H9 (cell line): ENCODE data around the gene HLA-DPB1. TPM values are rescaled to one million over a fixed set of nuclear protein-coding genes. Genes with fewer than 3 reads are reported as not detected.

Source experiments
- DNase-seq: peaks from one replicate; pipeline ENCODE4 v3.0.0-alpha.2; 2017
- H2AFZ ChIP-seq: one replicate; pipeline ENCODE4 v1.6.1; 2013; ENCODE audit warnings: mild to moderate bottlenecking, low read length, control low read depth, moderate library complexity
- H2AK5ac ChIP-seq: 2 replicates; pipeline ENCODE4 v1.6.1; 2013; ENCODE audit warnings: low read length, control low read depth, mixed read lengths; ENCODE audit not compliant: insufficient read length
- H2BK120ac ChIP-seq: one replicate; pipeline ENCODE4 v1.6.1; 2013; ENCODE audit warnings: low read depth, mild to moderate bottlenecking, low read length, control low read depth, inconsistent platforms; ENCODE audit not compliant: poor library complexity, severe bottlenecking
- H2BK12ac ChIP-seq: 2 replicates; pipeline ENCODE4 v1.6.1; 2013; ENCODE audit warnings: low read length, control low read depth, mixed read lengths, low read depth; ENCODE audit not compliant: insufficient read length
- H2BK15ac ChIP-seq: 2 replicates; pipeline ENCODE4 v1.6.1; 2013; ENCODE audit warnings: low read depth, low read length, control low read depth
- H2BK20ac ChIP-seq: one replicate; pipeline ENCODE4 v1.6.1; 2013; ENCODE audit warnings: low read depth, mild to moderate bottlenecking, low read length, control low read depth, inconsistent platforms; ENCODE audit not compliant: poor library complexity, severe bottlenecking
- H2BK5ac ChIP-seq: 2 replicates; pipeline ENCODE4 v1.6.1; 2013; ENCODE audit warnings: low read length, control low read depth, mixed read lengths; ENCODE audit not compliant: insufficient read length
- H3K14ac ChIP-seq: 2 replicates; pipeline ENCODE4 v1.6.1; 2013; ENCODE audit warnings: low read length, control low read depth; ENCODE audit not compliant: insufficient read depth
- H3K18ac ChIP-seq: 2 replicates; pipeline ENCODE4 v1.6.1; 2013; ENCODE audit warnings: low read depth, mild to moderate bottlenecking, mixed read lengths, low read length, control low read depth; ENCODE audit not compliant: insufficient read length
- H3K23ac ChIP-seq: 2 replicates; pipeline ENCODE4 v1.6.1; 2013; ENCODE audit warnings: low read length, control low read depth, mixed read lengths, low read depth; ENCODE audit not compliant: insufficient read length
- H3K23me2 ChIP-seq: 2 replicates; pipeline ENCODE4 v1.6.1; 2013; ENCODE audit warnings: low read depth, mild to moderate bottlenecking, mixed read lengths, low read length, control low read depth; ENCODE audit not compliant: insufficient read length, poor library complexity, severe bottlenecking
- H3K27ac ChIP-seq: 2 replicates; pipeline ENCODE4 v1.5.1; 2013; ENCODE audit warnings: low read length, control low read depth, mixed read lengths, low read depth; ENCODE audit not compliant: insufficient read length
- H3K27me3 ChIP-seq: 2 replicates; pipeline ENCODE4 v1.6.1; 2013; ENCODE audit warnings: low read length, control low read depth, inconsistent platforms; ENCODE audit not compliant: insufficient read depth
- H3K4ac ChIP-seq: 2 replicates; pipeline ENCODE4 v1.6.1; 2013; ENCODE audit warnings: low read depth, mild to moderate bottlenecking, control low read depth, inconsistent platforms, low read length, moderate library complexity
- H3K4me1 ChIP-seq: 2 replicates; pipeline ENCODE4 v1.6.1; 2013; ENCODE audit warnings: low read length, control low read depth, inconsistent platforms; ENCODE audit not compliant: insufficient read depth
- H3K4me2 ChIP-seq: 2 replicates; pipeline ENCODE4 v1.6.1; 2013; ENCODE audit warnings: low read length, control low read depth, mixed read lengths; ENCODE audit not compliant: insufficient read length, insufficient read depth
- H3K56ac ChIP-seq: 2 replicates; pipeline ENCODE4 v1.6.1; 2013; ENCODE audit warnings: low read depth, mild to moderate bottlenecking, mixed read lengths, low read length, control low read depth; ENCODE audit not compliant: insufficient read length
- H3K79me1 ChIP-seq: 2 replicates; pipeline ENCODE4 v1.6.1; 2013; ENCODE audit warnings: low read depth, mild to moderate bottlenecking, moderate library complexity, low read length, control low read depth, inconsistent platforms; ENCODE audit not compliant: insufficient read depth, poor library complexity, severe bottlenecking
- H3K79me2 ChIP-seq: 2 replicates; pipeline ENCODE4 v1.6.1; 2013; ENCODE audit warnings: low read length, control low read depth, inconsistent platforms; ENCODE audit not compliant: insufficient read depth
- H3K9ac ChIP-seq: 2 replicates; pipeline ENCODE4 v1.6.1; 2013; ENCODE audit warnings: low read length, control low read depth, mixed read lengths; ENCODE audit not compliant: insufficient read length; ENCODE audit errors: extremely low read depth
- H3K9me3 ChIP-seq: one replicate; pipeline ENCODE4 v1.6.1; 2013; ENCODE audit warnings: low read depth, low read length, inconsistent platforms; ENCODE audit not compliant: control insufficient read depth
- H3T11ph ChIP-seq: one replicate; pipeline ENCODE4 v1.6.1; 2013; ENCODE audit warnings: mild to moderate bottlenecking, low read length, control low read depth, inconsistent platforms
- H4K20me1 ChIP-seq: one replicate; pipeline ENCODE4 v1.6.1; 2013; ENCODE audit not compliant: control insufficient read depth, insufficient read length, insufficient read depth
- H4K5ac ChIP-seq: 2 replicates; pipeline ENCODE4 v1.6.1; 2013; ENCODE audit warnings: low read depth, mild to moderate bottlenecking, mixed read lengths, low read length, control low read depth; ENCODE audit not compliant: insufficient read length
- H4K8ac ChIP-seq: replicated peaks from 2 replicates; pipeline ENCODE4 v1.6.1; 2013; ENCODE audit warnings: low read length, control low read depth, mixed read lengths, low read depth; ENCODE audit not compliant: insufficient read length
- H4K91ac ChIP-seq: 2 replicates; pipeline ENCODE4 v1.6.1; 2013; ENCODE audit warnings: low read depth, mild to moderate bottlenecking, moderate library complexity, mixed read lengths, low read length, control low read depth; ENCODE audit not compliant: insufficient read length
- H3K27ac Mint-ChIP-seq, 3 experiments: 2 replicates in 2 of 3; 3 replicates in 1 of 3; pipeline ENCODE4 v1.8.0; 2020 to 2021; ENCODE audit warnings: mixed read lengths in 3 of 3, mild to moderate bottlenecking in 1 of 3, moderate library complexity in 1 of 3
- H3K27me3 Mint-ChIP-seq: 2 replicates; pipeline ENCODE4 v1.8.0; 2021; ENCODE audit warnings: low read depth, mild to moderate bottlenecking, moderate library complexity, mixed read lengths
- H3K36me3 Mint-ChIP-seq, 3 experiments: 2 replicates in 2 of 3; 3 replicates in 1 of 3; pipeline ENCODE4 v1.8.0; 2020 to 2021; ENCODE audit warnings: low read depth in 3 of 3, mixed read lengths in 3 of 3; ENCODE audit not compliant: insufficient read depth in 1 of 3
- H3K4me1 Mint-ChIP-seq, 2 experiments: 2 replicates each; pipeline ENCODE4 v1.8.0; 2020; ENCODE audit warnings: mixed read lengths in 2 of 2
- H3K4me3 Mint-ChIP-seq, 2 experiments: 2 replicates in 1 of 2; 3 replicates in 1 of 2; pipeline ENCODE4 v1.8.0; 2020 to 2021; ENCODE audit warnings: mild to moderate bottlenecking in 2 of 2, mixed read lengths in 2 of 2, moderate library complexity in 1 of 2
- H3K9me3 Mint-ChIP-seq, 2 experiments: 2 replicates in 1 of 2; 3 replicates in 1 of 2; pipeline ENCODE4 v1.8.0; 2020; ENCODE audit warnings: mild to moderate bottlenecking in 2 of 2, mixed read lengths in 2 of 2, moderate library complexity in 1 of 2
- WGBS: extraction: QIAGEN DNeasy Blood & Tissue Kit; methylation state at CpG from one replicate; pipeline ENCODE4 v1.1.7; 2013; ENCODE audit warnings: missing lambda C conversion rate, low lambda C conversion rate, mixed read lengths; ENCODE audit not compliant: insufficient read length; ENCODE audit errors: extremely low coverage; 5-methylcytosine and 5-hydroxymethylcytosine counted together
- total RNA-seq: library from RNA; stranded (reverse); gene quantifications from 2 replicates; pipeline ENCODE4 v1.2.1, GENCODE V29; 2021
- TF ChIP-seq, protein P1 (sequence below): fragments of 200-600 bp; sonication (generic); conservative IDR thresholded peaks from 3 replicates; pipeline ENCODE4 v1.8.0; 2021; ENCODE audit warnings: antibody characterized with exemption, mild to moderate bottlenecking

HLA-DPB1 gene
- total RNA-seq, 1 experiment from 2014 or later = 23.6 TPM

DNA sequence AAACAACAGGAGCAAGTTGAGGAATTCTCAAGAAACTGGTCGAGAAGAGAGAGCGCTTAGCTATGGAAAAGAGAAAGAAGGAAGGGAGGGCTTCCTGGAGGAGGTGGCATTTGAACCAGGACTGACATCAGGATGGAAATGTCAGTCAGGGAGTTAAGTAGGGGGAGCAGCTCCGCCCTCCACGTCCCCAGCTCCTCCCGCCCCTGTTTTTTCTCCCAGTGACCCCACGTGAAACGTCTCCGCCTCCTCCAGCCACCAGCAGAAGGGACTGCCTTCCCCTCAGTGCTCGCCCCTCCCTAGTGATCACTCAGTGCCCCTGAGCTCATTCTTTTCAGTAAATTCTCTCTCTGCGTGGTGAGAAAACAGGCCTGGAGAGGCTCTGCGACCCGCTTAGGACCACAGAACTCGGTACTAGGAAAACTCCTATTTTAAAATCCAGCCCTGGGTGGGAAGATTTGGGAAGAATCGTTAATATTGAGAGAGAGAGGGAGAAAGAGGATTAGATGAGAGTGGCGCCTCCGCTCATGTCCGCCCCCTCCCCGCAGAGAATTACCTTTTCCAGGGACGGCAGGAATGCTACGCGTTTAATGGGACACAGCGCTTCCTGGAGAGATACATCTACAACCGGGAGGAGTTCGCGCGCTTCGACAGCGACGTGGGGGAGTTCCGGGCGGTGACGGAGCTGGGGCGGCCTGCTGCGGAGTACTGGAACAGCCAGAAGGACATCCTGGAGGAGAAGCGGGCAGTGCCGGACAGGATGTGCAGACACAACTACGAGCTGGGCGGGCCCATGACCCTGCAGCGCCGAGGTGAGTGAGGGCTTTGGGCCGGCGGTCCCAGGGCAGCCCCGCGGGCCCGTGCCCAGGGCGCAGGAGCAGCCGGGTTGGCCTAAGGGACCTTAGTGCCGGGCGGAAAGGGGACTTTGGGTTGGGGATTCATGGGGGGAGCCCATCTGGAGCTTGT lies 4.6 kb downstream of the HLA-DPB1 start:
- Histone ChIP-seq H2BK120ac (no peak overlapping the region), H2BK20ac (no peak overlapping the region), H3K14ac (peak overlapping the region; percentile 5; the same call in 1 of the 2 replicates), H2AFZ (peak overlapping the region; percentile 80), H3K23me2 (peaks cover 11% of the 10 kb centered on the region), H3K4me2 (peak overlapping the region; percentile 82), H4K8ac (no peak overlapping the region), H3K56ac (no peak overlapping the region), H2AK5ac (no peak overlapping the region), H3K27ac (no peak overlapping the region), H3K79me1 (no peaks in the 10 kb centered on the region), H2BK5ac (no peak overlapping the region), H2BK15ac (no peak overlapping the region), H3T11ph (no peak overlapping the region), H3K23ac (no peak overlapping the region), H3K27me3 (no peaks in the 10 kb centered on the region; the same call in 1 of the 2 replicates), H3K9me3 (no peaks in the 10 kb centered on the region), H2BK12ac (no peak overlapping the region), H3K18ac (no peak overlapping the region), H3K4me1 (peaks cover 5% of the 10 kb centered on the region; the same call in 1 of the 2 replicates), H3K79me2 (no peaks in the 10 kb centered on the region), H4K91ac (no peak overlapping the region), H3K4ac (no peak overlapping the region), H4K20me1 (no peaks in the 10 kb centered on the region), H4K5ac (no peak overlapping the region), H3K9ac (no peak overlapping the region)
- no CpG with 5 or more reads among the region's 49 CpGs for WGBS
- DNase-seq = peak; percentile 93
- Mint-ChIP-seq H3K4me3 (peak overlapping the region; percentile 94 to 95), H3K9me3 (peaks cover 0 to 6% of the 10 kb centered on the region in 2 experiments; a peak in 2 of 5 replicates), H3K36me3 (peaks cover 5 to 32% (median 17%) of the 10 kb centered on the region in 3 experiments; a peak in 6 of 7 replicates), H3K27me3 (peaks cover 18% of the 10 kb centered on the region), H3K4me1 (peaks cover 26 to 29% of the 10 kb centered on the region in 2 experiments), H3K27ac (peak overlapping the region; percentile 72 to 96 (median 95); a peak in 6 of 7 replicates)
- TF ChIP-seq, protein P1, sequence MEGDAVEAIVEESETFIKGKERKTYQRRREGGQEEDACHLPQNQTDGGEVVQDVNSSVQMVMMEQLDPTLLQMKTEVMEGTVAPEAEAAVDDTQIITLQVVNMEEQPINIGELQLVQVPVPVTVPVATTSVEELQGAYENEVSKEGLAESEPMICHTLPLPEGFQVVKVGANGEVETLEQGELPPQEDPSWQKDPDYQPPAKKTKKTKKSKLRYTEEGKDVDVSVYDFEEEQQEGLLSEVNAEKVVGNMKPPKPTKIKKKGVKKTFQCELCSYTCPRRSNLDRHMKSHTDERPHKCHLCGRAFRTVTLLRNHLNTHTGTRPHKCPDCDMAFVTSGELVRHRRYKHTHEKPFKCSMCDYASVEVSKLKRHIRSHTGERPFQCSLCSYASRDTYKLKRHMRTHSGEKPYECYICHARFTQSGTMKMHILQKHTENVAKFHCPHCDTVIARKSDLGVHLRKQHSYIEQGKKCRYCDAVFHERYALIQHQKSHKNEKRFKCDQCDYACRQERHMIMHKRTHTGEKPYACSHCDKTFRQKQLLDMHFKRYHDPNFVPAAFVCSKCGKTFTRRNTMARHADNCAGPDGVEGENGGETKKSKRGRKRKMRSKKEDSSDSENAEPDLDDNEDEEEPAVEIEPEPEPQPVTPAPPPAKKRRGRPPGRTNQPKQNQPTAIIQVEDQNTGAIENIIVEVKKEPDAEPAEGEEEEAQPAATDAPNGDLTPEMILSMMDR = no peak; the same call in 2 of the 3 replicates
